NAMALWA (cell line): ENCODE data around the gene IL21R.
A peak's percentile ranks its signal among the peaks of the same experiment; 100 is the strongest.

Source experiments
- DNase-seq: peaks from one replicate; pipeline ENCODE4 v3.0.0-alpha.2; 2015; ENCODE audit warnings: low spot score

Gene IL21R

DNA sequence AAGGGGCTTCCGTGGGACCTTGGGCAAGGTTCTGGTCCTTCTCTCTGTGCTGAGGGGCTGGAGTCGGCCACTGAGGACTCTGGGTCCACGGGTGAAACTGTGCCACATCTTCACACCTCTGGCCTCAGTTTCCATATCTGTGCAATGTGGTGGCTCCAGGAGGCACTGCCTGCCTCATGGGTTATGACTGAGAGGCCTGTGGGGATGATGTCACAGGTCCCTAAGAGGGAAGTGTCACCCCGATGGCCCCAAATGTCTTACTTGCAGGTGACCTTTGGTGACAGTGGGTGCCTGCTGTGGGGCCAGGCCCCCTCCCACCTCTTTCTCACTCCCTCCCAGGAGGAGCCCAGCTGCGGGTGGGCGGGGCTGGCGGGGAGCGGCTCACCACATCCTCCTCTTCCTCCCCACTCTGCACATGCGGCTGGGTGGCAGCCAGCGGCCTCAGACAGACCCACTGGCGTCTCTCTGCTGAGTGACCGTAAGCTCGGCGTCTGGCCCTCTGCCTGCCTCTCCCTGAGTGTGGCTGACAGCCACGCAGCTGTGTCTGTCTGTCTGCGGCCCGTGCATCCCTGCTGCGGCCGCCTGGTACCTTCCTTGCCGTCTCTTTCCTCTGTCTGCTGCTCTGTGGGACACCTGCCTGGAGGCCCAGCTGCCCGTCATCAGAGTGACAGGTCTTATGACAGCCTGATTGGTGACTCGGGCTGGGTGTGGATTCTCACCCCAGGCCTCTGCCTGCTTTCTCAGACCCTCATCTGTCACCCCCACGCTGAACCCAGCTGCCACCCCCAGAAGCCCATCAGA lies at the start of gene IL21R:
TSS of gene IL21R (plus strand) at position 407 of the 801 bp plus-strand sequence. CDS start 27,898 bp downstream, outside the sequence.
- DNase-seq = peak; percentile 93

DNA sequence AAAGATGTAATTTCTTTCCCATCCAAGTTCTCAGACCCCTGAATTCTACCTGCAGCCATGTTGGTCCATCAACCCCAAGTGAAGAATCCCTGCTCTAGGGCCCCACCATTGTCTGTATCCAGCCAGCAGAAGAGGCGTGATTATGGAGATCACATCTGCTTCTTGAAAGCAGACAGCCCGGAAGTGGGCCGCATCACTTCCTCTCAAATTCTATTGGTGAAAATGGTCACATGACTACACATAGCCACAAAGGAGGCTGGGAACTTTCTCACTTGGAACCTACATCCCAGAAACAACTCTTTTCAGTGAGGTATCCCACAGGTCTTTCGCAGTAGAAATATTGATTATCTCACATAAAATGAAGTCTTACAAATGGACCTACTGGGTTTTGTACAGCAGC lies 48.1 kb upstream of the IL21R start:
- peak; percentile 71 for DNase-seq

DNA sequence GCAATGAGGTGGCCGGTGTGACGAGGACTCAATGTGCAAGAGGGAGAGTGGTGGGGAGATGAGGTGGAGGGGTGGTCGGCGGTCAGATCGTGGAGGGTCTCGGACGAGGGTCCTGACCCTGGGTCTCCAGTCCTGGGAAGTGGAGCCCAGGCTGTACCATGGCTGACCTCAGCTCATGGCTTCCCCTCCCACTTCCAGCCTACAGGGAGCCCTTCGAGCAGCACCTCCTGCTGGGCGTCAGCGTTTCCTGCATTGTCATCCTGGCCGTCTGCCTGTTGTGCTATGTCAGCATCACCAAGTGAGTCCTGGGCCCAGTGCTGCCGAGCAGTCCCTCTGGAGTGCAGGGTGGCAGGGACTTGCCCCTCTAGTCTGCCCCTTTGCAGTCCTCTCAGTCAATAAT lies 46.4 kb upstream of the IL21R start:
- DNase-seq = peak; percentile 25

DNA sequence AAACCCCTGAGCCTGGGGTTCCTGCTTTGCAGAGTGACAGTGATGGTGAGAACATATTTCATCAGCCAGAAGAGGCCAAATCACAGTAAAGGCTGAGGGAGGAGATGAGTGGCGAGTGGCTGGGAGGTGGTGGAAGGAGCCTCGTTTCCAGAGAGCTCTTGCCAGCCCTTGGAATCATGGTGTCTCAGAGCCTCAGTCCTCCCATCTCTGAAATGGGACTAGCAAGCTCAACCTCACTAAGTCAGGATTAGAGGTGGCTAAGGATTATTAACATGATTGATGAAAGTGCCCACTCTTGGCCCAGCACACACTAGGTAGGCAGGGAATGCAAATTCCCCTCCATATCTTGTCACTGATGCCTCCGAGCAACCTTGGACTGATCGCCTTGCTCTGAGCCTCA lies 45.2 kb upstream of the IL21R start:
- DNase-seq = no peak

DNA sequence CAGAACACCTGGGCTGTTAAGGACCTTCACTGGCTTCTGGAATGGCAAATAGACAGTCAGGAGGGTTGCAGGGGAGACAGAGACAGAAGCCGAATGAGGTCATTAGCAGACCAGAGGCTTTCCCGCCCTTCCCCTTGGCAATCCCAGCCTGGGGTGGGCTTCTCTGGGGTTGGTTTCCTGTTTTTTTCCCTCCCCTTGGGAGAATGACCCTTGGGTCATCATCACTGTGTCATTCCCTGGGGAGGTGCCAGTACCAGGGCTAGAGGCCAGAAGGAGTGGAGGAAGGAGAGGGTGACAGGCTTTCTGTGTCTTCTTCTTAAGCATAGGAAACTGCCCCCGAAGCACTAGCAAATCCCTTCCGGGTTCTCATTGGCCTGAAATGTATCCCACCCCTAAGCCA lies 42.9 kb upstream of the IL21R start:
- no peak for DNase-seq

DNA sequence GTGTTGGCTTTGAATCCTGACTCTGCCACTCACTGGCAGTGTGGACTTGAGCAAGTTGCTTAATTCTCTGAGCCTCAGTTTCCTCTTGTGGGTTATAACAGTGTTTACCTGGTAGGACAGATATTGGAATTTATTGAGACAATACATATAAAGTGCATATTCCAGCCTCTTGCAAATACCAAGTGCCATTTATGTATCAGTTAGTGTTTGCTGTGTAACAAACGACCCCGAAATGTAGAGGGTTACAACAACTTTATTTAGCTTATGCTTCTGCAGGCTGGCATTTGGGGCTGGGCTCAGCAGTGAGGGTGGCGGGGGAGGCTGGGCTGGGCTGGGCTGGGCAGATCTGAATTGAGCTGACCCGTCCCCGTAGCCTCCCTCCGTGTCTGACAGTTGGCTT lies 42.4 kb upstream of the IL21R start:
- DNase-seq = no peak

DNA sequence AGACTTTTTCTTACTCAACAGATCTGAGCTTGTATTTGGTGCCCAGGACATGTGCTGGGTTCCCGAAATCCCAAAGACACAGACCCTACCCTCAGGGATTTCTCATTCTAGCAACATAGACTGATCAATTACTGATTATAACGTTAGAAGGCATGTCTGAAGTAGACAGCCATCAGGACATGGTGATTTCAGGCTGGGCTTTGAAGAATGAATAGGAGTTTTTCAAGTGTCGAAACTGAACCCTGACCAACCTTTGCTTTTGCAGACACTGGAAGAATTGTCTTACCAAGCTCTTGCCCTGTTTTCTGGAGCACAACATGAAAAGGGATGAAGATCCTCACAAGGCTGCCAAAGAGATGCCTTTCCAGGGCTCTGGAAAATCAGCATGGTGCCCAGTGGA lies 40.0 kb upstream of the IL21R start:
- no peak for DNase-seq

DNA sequence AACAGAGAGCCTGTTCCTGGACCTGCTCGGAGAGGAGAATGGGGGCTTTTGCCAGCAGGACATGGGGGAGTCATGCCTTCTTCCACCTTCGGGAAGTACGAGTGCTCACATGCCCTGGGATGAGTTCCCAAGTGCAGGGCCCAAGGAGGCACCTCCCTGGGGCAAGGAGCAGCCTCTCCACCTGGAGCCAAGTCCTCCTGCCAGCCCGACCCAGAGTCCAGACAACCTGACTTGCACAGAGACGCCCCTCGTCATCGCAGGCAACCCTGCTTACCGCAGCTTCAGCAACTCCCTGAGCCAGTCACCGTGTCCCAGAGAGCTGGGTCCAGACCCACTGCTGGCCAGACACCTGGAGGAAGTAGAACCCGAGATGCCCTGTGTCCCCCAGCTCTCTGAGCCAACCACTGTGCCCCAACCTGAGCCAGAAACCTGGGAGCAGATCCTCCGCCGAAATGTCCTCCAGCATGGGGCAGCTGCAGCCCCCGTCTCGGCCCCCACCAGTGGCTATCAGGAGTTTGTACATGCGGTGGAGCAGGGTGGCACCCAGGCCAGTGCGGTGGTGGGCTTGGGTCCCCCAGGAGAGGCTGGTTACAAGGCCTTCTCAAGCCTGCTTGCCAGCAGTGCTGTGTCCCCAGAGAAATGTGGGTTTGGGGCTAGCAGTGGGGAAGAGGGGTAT lies 39.3 kb upstream of the IL21R start:
- no peak for DNase-seq

DNA sequence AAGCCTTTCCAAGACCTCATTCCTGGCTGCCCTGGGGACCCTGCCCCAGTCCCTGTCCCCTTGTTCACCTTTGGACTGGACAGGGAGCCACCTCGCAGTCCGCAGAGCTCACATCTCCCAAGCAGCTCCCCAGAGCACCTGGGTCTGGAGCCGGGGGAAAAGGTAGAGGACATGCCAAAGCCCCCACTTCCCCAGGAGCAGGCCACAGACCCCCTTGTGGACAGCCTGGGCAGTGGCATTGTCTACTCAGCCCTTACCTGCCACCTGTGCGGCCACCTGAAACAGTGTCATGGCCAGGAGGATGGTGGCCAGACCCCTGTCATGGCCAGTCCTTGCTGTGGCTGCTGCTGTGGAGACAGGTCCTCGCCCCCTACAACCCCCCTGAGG lies 38.7 kb upstream of the IL21R start:
- no peak for DNase-seq

DNA sequence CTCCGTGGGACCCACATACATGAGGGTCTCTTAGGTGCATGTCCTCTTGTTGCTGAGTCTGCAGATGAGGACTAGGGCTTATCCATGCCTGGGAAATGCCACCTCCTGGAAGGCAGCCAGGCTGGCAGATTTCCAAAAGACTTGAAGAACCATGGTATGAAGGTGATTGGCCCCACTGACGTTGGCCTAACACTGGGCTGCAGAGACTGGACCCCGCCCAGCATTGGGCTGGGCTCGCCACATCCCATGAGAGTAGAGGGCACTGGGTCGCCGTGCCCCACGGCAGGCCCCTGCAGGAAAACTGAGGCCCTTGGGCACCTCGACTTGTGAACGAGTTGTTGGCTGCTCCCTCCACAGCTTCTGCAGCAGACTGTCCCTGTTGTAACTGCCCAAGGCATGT lies 38.2 kb upstream of the IL21R start:
- no peak for DNase-seq

DNA sequence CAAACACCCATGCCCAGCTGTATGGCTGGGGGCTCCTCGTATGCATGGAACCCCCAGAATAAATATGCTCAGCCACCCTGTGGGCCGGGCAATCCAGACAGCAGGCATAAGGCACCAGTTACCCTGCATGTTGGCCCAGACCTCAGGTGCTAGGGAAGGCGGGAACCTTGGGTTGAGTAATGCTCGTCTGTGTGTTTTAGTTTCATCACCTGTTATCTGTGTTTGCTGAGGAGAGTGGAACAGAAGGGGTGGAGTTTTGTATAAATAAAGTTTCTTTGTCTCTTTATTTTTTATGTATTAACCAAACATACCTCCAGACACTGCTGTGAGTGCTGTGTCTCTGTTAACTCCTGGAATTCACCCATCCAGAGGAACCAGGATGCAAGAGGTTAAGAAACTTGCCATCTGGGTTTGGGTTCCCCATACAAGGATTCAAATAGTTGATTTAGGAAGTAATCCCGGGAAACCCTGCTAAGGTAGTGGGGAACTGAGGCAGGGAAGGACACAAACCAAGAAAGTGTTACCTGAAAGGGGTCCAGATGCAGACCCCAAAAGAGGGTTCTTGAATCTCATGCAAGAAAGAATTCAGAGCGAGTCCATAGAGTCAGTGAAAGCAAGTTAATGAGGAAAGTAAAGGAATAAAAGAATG lies 37.4 kb upstream of the IL21R start:
- no peak for DNase-seq

DNA sequence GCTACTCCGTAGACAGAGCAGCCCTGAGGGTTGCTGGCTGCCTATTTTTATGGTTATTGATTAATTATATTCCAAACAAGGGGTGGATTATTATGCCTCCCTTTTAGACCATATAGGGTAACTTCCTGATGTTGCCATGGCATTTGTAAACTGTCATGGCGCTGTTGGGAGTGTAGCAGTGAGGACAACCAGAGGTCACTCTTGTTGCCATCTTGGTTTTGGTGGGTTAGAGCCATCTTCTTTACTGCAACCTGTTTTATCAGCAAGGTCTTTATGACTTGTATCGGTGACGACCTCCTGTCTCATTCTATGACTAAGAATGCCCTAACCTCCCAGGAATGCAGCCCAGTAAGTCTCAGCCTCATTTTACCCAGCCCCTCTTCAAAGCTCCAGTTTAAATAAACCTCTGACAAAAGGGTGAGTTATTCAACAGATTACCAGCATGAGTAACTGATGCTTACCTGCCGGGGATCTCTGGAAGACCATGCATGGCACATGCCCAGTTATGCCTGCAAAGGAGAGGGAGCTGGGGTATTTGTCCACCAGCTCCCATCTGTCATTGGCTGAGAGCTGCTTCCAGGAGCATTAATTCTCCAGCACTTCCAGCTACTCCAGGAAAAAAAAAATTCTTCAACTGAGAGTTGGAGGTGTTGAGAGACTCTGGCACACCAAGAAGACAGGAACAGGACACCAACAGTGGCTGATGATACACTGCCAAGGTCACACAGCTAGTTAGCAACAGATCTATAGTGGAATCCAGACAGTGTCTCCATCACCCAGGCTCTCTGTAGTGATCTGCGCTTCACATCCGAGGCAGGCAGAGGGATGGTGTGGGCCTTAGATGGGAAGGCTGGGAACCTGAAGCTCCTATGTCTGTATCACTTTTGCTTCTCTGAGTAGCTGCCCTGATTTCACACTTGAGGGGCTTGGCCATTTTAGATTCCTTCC lies 36.6 kb upstream of the IL21R start:
- DNase-seq = no peak

DNA sequence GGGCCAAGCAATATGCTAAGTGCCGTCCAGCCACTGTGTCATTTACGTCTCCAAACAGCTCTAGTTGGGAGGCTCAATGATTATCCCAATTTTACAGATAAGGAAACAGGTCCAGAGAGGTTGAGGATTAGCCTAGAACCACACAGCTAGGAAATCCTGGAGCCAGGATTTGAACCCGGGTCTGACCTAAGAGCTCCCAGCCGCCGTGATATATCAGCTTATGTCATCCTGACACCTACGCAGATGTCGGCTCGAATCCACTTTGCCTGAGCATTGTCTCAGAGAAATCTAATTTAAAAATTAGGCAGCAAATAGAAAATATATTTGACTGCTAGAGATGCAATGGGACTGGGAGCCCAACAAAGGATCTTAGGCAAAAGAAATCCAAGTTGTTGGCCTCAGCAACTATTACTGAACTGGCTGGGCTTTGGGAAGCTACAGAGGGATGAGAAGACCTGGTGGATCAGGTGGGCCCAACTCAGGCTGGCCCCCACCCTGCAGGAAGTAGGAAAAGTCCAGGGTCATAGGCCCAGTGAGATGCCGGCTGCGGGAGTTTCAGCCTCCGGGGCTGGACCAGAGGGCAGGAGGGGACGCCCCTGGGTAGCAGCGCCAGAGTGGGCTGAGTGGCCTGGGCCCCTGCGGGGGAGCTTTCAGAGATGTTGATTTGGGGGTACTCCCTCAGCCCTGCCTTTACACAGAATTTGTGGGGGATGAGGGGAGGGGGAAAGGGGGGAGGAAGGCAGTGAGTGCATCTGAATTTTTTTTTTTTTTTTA lies 35.1 kb upstream of the IL21R start:
- no peak for DNase-seq

DNA sequence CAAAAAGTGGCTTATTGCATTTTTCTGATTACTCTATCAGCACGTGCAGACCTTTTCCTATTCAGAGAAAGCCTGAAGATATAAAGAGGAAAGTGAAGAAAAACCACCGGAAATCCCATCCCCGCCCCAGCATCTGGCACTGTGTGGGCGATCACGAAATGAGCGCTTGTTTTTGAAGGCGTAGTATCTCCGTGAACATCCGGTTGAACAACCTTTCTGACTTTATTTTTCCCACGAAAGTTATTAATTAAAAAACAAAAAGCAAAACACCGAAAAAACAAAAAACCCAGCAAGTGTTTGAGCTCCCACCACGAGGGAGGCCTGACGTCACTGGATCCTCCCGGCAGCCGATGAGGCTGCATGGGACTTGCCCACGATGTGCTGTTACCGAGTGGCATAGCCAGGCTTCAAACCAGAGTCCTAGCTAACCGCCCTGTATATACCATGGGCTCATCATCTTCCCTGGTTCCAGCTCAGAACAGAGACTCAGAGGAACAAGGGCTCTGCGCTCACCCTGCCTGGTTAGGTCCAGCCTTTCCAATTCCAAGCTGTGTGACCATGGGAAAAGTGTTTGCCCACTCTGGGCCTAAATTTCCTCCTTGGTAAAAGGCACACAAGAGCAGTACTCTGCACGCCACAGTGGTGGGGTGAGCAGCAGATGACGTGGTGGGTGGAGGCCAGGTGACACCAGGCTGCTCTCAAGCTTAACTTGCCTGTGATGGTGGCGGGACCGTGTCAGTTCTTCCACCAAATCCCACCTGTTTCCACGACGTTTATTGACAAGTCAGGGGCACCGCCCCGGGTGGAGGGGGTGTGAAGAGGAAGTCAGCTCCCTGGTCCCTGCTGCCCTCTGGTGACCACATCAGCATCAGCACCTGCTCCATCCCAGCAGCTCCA lies 34.3 kb upstream of the IL21R start:
- peak; percentile 91 for DNase-seq

DNA sequence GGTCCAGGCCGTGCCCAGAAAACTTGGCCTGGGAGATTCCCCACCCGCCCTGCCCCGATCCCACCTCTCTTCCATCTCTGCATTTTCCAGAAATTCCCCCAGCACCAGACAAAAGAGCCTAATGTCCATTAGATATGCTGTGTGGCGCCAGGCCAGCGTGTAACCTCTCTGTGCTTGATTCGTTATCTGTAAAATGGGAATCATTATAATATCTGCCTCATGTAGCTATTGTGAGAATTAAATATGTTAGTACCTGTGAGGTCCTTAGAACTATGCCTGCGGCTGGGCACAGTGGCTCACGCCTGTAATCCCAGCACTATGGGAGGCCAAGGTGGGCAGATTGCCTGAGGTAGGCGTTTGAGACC lies 33.6 kb upstream of the IL21R start:
- DNase-seq = no peak

DNA sequence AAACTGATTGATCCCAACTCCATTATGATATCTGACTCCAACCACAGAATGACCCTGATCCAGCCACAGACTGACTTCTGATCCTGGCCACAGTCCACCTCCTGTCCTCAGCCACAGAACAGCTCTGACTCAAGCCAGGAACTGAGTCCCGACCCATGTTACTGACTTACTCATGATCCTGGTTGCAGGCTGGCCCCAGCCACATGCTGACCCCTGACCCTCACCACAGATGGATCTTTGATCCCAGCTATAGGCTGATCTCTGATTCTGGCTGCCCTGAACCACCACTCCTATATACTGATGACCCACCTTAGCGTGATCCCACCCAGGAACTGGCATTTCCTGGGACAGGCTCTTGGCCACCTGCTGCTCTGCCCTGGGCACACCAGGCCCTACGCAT lies 32.2 kb upstream of the IL21R start:
- no peak for DNase-seq

DNA sequence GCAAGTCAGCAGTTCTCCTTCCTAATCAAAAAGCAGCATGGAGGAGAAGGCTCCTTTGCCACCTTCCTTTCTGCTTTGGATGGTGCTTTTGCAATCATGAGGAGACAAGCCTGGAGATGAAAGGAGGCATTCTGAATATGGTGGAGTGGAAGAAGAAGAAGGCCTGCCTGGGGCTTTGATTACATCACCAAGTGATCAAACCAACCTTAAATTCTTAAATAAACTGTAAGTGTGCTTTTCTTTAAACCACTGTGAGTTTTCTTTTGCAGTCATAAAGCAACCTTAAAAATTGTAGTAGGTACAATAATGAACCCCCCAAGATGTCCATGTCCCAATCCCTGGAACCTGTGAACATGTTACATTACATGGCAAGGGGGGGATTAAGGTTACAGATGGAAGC lies 31.7 kb upstream of the IL21R start:
- no peak for DNase-seq

DNA sequence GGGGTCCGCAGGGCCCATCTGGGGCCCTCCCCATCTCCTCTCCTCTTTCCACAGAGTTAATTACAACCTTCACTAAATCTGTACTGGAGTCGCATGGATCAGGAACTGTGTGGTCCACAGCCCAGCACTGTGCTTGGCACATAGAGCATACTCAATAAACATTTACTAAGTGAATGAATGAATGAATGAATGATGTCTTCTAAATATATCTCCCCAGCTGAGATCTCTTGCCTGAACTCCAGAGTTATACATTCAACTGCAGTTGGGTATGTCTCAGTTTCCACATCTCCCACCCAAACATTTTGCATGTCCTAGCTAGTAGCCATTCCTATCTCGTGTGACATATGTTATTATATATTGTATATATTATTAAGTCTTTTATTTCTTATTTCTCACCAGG lies 28.7 kb upstream of the IL21R start:
- no peak for DNase-seq

DNA sequence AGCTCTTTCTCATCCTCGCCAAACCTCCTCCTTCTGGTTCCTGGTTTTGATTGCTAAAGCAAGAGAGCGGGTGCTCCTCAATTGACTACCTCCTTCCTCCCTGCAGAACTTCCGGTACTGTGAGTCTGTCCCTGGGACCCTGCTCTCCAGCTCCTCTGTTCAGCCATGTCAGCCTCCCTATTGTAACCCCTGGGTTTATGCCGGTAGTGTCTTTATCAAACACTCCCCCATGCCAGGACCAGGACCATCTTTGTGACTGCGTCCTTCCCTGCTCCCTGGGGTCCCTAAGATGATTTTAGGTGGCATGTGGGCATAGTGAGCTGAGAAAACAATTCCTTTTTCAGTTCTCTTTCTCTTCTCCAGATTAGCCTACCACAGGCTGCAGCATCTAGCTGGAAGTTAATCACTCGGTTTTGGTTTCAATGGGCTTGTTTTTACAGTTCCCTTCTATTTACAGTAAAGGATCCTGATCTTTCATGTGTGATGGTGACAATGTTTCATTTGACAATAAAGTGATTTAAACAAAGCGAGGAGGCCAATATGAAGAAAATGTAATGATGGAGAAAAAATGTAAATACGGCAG lies 27.7 kb upstream of the IL21R start:
- DNase-seq = no peak
